Esophagus squamous epithelium (tissue), 5 donors: ENCODE results near the gene PSMD11. TPM values are rescaled to one million over a fixed set of nuclear protein-coding genes. Genes with fewer than 3 reads are reported as not detected.
"Not testable (repeated sequence)": the region's sequence is repeated elsewhere in the genome, so short reads cannot be mapped to it uniquely, and the experiment has no call there.

Experiments
- DNase-seq: peaks from one replicate; lab custom pipeline; 2025; lab: John Stamatoyannopoulos, UW
- H3K27ac ChIP-seq, 4 donors: fragments of 200-600 bp; sonication (generic); one replicate each; pipeline ENCODE4 v1.5.1; 2016 to 2019; ENCODE audit warnings: mild to moderate bottlenecking in 1 of 4
- H3K27me3 ChIP-seq, 4 donors: fragments of 200-600 bp; sonication (generic); 1 replicate in 3 of 4; 2 replicates in 1 of 4; pipeline versions ENCODE4 v1.5.1 to v1.6.0; 2017 to 2021; ENCODE audit warnings: antibody characterized with exemption in 1 of 4
- H3K36me3 ChIP-seq, 3 donors: fragments of 200-600 bp; sonication (generic); one replicate each; pipeline ENCODE4 v1.5.1; 2016 to 2019
- H3K4me1 ChIP-seq, 3 donors: fragments of 200-600 bp; sonication (generic); one replicate each; pipeline ENCODE4 v1.5.1; 2017 to 2019
- H3K4me3 ChIP-seq, 4 donors: fragments of 200-600 bp; sonication (generic); 1 replicate in 3 of 4; 2 replicates in 1 of 4; pipeline ENCODE4 v1.5.1; 2016 to 2019; ENCODE audit warnings: mild to moderate bottlenecking in 2 of 4, moderate library complexity in 1 of 4
- H3K9me3 ChIP-seq, 3 donors: fragments of 200-600 bp; sonication (generic); one replicate each; pipeline ENCODE4 v1.5.1; 2016 to 2019
- CTCF ChIP-seq, 6 experiments: fragments of 450-650 bp in 4 of 6; fragments of 200-600 bp in 2 of 6; sonication (generic) in 2 of 6; IDR thresholded peaks; one replicate each; pipeline ENCODE4 v1.5.1; 2016 to 2019; ENCODE audit warnings: antibody characterized with exemption in 6 of 6, mild to moderate bottlenecking in 4 of 6, moderate library complexity in 4 of 6
- POLR2A ChIP-seq, 4 donors: fragments of 450-650 bp; IDR thresholded peaks; one replicate each; pipeline ENCODE4 v1.6.1; 2017; ENCODE audit warnings: antibody characterized with exemption in 4 of 4, mild to moderate bottlenecking in 4 of 4, moderate library complexity in 3 of 4
- WGBS, 2 donors: methylation state at CpG; one replicate each; pipeline ENCODE4 v1.1.5; 2018; 5-methylcytosine and 5-hydroxymethylcytosine counted together
- intact Hi-C: fragments of 100-400 bp; cut with DNase I; formaldehyde crosslinking; loops from one replicate; pipeline ENCODE4 v1.15.0; 2022
- total RNA-seq, 4 donors: library from RNA; depleted of rRNA; stranded (reverse); fragments of >200 nt; gene quantifications; one replicate each; pipeline ENCODE4 v1.1.0, GENCODE V29; 2016
- donor health status: DM: yes; HTN: yes; CAD: no.

PSMD11 gene
- 100 to 1,000 TPM in 1 of 4 donors, 10 to 100 TPM in 3; 53.5 to 148 (median 70.3) TPM for total RNA-seq

- intact Hi-C loops = no loop called here
- H3K27me3 ChIP-seq = no peaks in the 10 kb centered on the region
- no peaks in the 10 kb centered on the region for H3K9me3 ChIP-seq
- peaks cover 14 to 40% (median 17%) of the 10 kb centered on the region in 3 donors for H3K4me1 ChIP-seq
- peak within 1 kb of the TSS; percentile 80 to 99 (median 90) for H3K4me3 ChIP-seq
- peak; percentile 82 for DNase-seq
- peak within 1 kb of the TSS; percentile 83 to 95 (median 92) for H3K27ac ChIP-seq
- peaks cover 0 to 27% (median 6%) of the 10 kb centered on the region in 3 donors for H3K36me3 ChIP-seq
- WGBS, 2 donors = 0% methylated on average over 1 of the region's 74 CpGs; no CpG with 5 or more reads in 1 of the 2 donors
- TF ChIP-seq CTCF (IDR thresholded peaks at IDR 0.05) (peak; percentile 76 to 93 (median 89)), POLR2A (IDR thresholded peaks at IDR 0.05) (peak in 3 of 4 donors; percentile 48 to 72 (median 52))
These were observed at the start of gene PSMD11 for GRCh38 chr17:32444301-32445073. Gene PSMD11 (plus strand): TSS chr17:32444510. CDS start chr17:32444524, 14 bp downstream.

GRCh38 chr17:32396343-32396742, 48.0 kb upstream of the PSMD11 start:
- no peak for DNase-seq
- H3K27ac ChIP-seq = no peak overlapping the region
- no peaks in the 10 kb centered on the region for H3K9me3 ChIP-seq
- no peaks in the 10 kb centered on the region for H3K27me3 ChIP-seq
- WGBS, 2 donors = 96 to 97% methylated on average over 3 to 5 of the region's 5 CpGs
- no peaks in the 10 kb centered on the region for H3K36me3 ChIP-seq
- no peak overlapping the region for H3K4me3 ChIP-seq
- no peak for TF ChIP-seq CTCF (IDR thresholded peaks at IDR 0.05)
- intact Hi-C loops = no loop called here
- H3K4me1 ChIP-seq = no peaks in the 10 kb centered on the region

GRCh38 chr17:32398946-32399345, 45.4 kb upstream of the PSMD11 start:
- H3K36me3 ChIP-seq = no peaks in the 10 kb centered on the region
- intact Hi-C loops = no loop called here
- H3K27me3 ChIP-seq = no peaks in the 10 kb centered on the region
- DNase-seq = no peak
- H3K9me3 ChIP-seq = no peaks in the 10 kb centered on the region
- no peak overlapping the region for H3K27ac ChIP-seq
- H3K4me3 ChIP-seq = no peak overlapping the region
- peaks cover 0 to 3% (median 0%) of the 10 kb centered on the region in 3 donors for H3K4me1 ChIP-seq
- TF ChIP-seq POLR2A (IDR thresholded peaks at IDR 0.05) = no peak
- TF ChIP-seq CTCF (IDR thresholded peaks at IDR 0.05) = no peak

GRCh38 chr17:32410085-32410484, 34.2 kb upstream of the PSMD11 start:
- H3K27ac ChIP-seq, intact Hi-C loops, DNase-seq, H3K27me3 ChIP-seq, H3K4me3 ChIP-seq, H3K9me3 ChIP-seq, H3K4me1 ChIP-seq: not testable (repeated sequence)
- WGBS, 2 donors = 97 to 99% methylated on average over 2 to 3 of the region's 3 CpGs
- peaks cover 0 to 25% (median 0%) of the 10 kb centered on the region in 3 donors for H3K36me3 ChIP-seq

- no peaks in the 10 kb centered on the region for H3K36me3 ChIP-seq
- no peaks in the 10 kb centered on the region for H3K9me3 ChIP-seq
- no peaks in the 10 kb centered on the region for H3K4me1 ChIP-seq
- H3K27me3 ChIP-seq = no peaks in the 10 kb centered on the region
- DNase-seq = no peak
- no peak overlapping the region for H3K27ac ChIP-seq
- no peak for TF ChIP-seq CTCF (IDR thresholded peaks at IDR 0.05)
- no peak for TF ChIP-seq POLR2A (IDR thresholded peaks at IDR 0.05)
- H3K4me3 ChIP-seq = no peak overlapping the region
- intact Hi-C loops = no loop called here
- 72 to 78% methylated on average over 4 of the region's 4 CpGs for WGBS, 2 donors
These were observed 17.4 kb upstream of the PSMD11 start for GRCh38 chr17:32426894-32427293.
